Measurements from ENCODE around the gene TBC1D32.

GRCh38 chr6:121330516-121330915 is 3.8 kb downstream of the TBC1D32 start:
- TF ChIP-seq CTCF (IDR thresholded peaks at IDR 0.05) (no peak), POLR2A (IDR thresholded peaks at IDR 0.05) (no peak)
